OCI-LY3 (cell line): Measurements from ENCODE around the gene RAD51B.

Experiments used
- H2AFZ ChIP-seq: fragments of 200-600, 300-600 bp; shearing (Covaris generic); 2 replicates; pipeline ENCODE4 v1.6.0; 2014; ENCODE audit warnings: antibody characterized with exemption, low read depth, low read length
- H3K27ac ChIP-seq: fragments of 200-600, 300-600 bp; sonication (generic); 2 replicates; pipeline ENCODE4 v1.5.1; 2014; ENCODE audit warnings: mild to moderate bottlenecking, low read length, moderate library complexity, mixed read lengths
- H3K27me3 ChIP-seq: fragments of 200-600, 300-600 bp; sonication (generic); 2 replicates; pipeline ENCODE4 v1.6.1; 2014; ENCODE audit warnings: low read depth, low read length, mixed read lengths
- H3K36me3 ChIP-seq: fragments of 200-600, 300-600 bp; sonication (generic); replicated peaks from 2 replicates; pipeline ENCODE3; 2014; ENCODE audit warnings: low read depth, low read length, mixed read lengths
- H3K4me1 ChIP-seq: fragments of 300-600, 200-600 bp; sonication (generic); 2 replicates; pipeline ENCODE4 v1.6.1; 2014; ENCODE audit warnings: low read length, mixed read lengths
- H3K4me2 ChIP-seq: fragments of 200-600, 300-600 bp; sonication (generic); 2 replicates; pipeline ENCODE4 v1.6.1; 2014; ENCODE audit warnings: low read length, mixed read lengths
- H3K4me3 ChIP-seq: fragments of 300-600, 200-600 bp; sonication (generic); 2 replicates; pipeline ENCODE4 v1.5.1; 2014; ENCODE audit warnings: antibody characterized with exemption, mild to moderate bottlenecking, low read length, moderate library complexity
- H3K79me2 ChIP-seq: fragments of 300-600, 200-600 bp; shearing (Covaris generic); 2 replicates; pipeline ENCODE4 v1.6.1; 2014; ENCODE audit warnings: mild to moderate bottlenecking, low read length, mixed read lengths
- H3K9ac ChIP-seq: fragments of 300-600, 200-600 bp; shearing (Covaris generic); 2 replicates; pipeline ENCODE4 v1.6.0; 2014; ENCODE audit warnings: mild to moderate bottlenecking, low read length, moderate library complexity
- H3K9me3 ChIP-seq: fragments of 200-600, 300-600 bp; shearing (Covaris generic); 2 replicates; pipeline ENCODE4 v1.6.1; 2014; ENCODE audit warnings: low read length, mixed read lengths; ENCODE audit not compliant: insufficient read depth
- H4K20me1 ChIP-seq: fragments of 200-600, 300-600 bp; sonication (generic); 2 replicates; pipeline ENCODE4 v1.6.1; 2016; ENCODE audit warnings: low read length, mixed read lengths; ENCODE audit not compliant: insufficient read depth
- EZH2phosphoT487 ChIP-seq: fragments of 200-600 bp; shearing (Covaris generic); IDR thresholded peaks from 2 replicates; pipeline ENCODE4 v1.6.1; 2018; ENCODE audit warnings: antibody characterized with exemption, mixed run types, low read depth
- TF ChIP-seq, protein P1 (sequence below): fragments of 200-600, 300-600 bp; sonication (generic); IDR thresholded peaks from 2 replicates; pipeline ENCODE4 v1.5.1; 2014; ENCODE audit warnings: antibody characterized with exemption, low read length, low read depth

Gene RAD51B

DNA sequence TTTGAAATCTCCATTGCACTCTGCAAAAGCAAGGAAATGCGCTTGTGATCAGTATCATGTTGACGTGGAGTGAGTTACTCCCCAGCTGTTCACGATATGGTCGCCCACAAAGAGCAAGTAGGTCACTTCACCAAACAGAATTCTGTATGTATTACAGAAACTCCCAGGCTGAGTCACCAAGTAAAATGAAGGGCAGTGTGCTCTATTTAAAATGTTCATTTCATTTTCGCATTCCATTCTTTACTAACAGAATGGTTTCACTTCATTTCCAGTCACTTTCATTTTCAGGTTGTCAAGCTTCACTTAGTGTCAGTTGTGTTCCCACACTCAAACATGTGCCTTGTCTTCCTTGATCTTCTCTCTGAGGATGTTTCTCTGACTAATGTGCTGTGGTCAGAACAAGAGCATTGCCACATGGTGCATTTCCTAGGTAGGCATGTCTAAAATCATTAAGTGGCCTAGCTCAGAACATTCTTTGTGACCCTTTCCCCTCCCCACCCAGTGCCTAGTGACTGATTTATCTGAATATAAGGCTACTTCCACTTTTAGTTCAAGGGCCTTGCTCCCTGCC lies 391.2 kb downstream of the RAD51B start:
- peak overlapping the region; percentile 83 for H3K27ac ChIP-seq
- H4K20me1 ChIP-seq, result peaks cover 9% of the 10 kb centered on the region; the same call in 1 of the 2 replicates
- peak overlapping the region; percentile 87 for H3K4me2 ChIP-seq
- no peaks in the 10 kb centered on the region for H3K79me2 ChIP-seq
- peak overlapping the region; percentile 64 for H3K4me3 ChIP-seq
- no peaks in the 10 kb centered on the region for H3K27me3 ChIP-seq
- H2AFZ ChIP-seq, result no peak overlapping the region
- H3K9ac ChIP-seq, result peak overlapping the region; percentile 44; the same call in 1 of the 2 replicates
- peaks cover 3% of the 10 kb centered on the region for H3K36me3 ChIP-seq
- no peaks in the 10 kb centered on the region for H3K9me3 ChIP-seq
- peaks cover 42% of the 10 kb centered on the region for H3K4me1 ChIP-seq
- TF ChIP-seq EZH2phosphoT487, result no peak
- TF ChIP-seq, protein P1, sequence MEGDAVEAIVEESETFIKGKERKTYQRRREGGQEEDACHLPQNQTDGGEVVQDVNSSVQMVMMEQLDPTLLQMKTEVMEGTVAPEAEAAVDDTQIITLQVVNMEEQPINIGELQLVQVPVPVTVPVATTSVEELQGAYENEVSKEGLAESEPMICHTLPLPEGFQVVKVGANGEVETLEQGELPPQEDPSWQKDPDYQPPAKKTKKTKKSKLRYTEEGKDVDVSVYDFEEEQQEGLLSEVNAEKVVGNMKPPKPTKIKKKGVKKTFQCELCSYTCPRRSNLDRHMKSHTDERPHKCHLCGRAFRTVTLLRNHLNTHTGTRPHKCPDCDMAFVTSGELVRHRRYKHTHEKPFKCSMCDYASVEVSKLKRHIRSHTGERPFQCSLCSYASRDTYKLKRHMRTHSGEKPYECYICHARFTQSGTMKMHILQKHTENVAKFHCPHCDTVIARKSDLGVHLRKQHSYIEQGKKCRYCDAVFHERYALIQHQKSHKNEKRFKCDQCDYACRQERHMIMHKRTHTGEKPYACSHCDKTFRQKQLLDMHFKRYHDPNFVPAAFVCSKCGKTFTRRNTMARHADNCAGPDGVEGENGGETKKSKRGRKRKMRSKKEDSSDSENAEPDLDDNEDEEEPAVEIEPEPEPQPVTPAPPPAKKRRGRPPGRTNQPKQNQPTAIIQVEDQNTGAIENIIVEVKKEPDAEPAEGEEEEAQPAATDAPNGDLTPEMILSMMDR, result no peak

DNA sequence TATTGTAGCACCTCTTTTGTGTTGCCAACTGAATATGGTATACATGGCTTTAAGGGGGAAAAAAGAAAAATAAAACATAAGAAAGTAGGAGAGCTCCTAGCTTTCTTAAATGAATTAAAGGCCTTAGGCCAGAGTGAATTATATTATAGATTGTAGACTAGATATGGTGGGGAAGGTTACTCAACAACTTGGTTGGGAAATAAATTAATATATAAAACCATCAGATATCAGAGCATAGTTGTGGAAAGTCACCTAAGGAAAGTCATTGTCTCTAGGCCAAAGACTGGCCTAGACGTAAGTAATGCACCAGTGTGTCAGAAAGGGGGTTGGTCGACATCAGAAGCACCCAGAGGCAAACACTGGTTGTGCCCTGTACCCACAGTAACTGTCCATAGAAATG lies 391.8 kb downstream of the RAD51B start:
- peak overlapping the region; percentile 87 for H3K4me2 ChIP-seq
- peaks cover 3% of the 10 kb centered on the region for H3K36me3 ChIP-seq
- peaks cover 46% of the 10 kb centered on the region for H3K4me1 ChIP-seq
- H4K20me1 ChIP-seq, result peaks cover 9% of the 10 kb centered on the region; the same call in 1 of the 2 replicates
- peak overlapping the region; percentile 44 for H3K9ac ChIP-seq
- H3K4me3 ChIP-seq, result peak overlapping the region; percentile 35; the same call in 1 of the 2 replicates
- H3K79me2 ChIP-seq, result no peaks in the 10 kb centered on the region
- peak overlapping the region; percentile 83 for H3K27ac ChIP-seq
- H3K27me3 ChIP-seq, result no peaks in the 10 kb centered on the region
- no peak for TF ChIP-seq EZH2phosphoT487
- TF ChIP-seq, protein P1, result no peak
- H3K9me3 ChIP-seq, result no peaks in the 10 kb centered on the region
- H2AFZ ChIP-seq, result no peak overlapping the region

DNA sequence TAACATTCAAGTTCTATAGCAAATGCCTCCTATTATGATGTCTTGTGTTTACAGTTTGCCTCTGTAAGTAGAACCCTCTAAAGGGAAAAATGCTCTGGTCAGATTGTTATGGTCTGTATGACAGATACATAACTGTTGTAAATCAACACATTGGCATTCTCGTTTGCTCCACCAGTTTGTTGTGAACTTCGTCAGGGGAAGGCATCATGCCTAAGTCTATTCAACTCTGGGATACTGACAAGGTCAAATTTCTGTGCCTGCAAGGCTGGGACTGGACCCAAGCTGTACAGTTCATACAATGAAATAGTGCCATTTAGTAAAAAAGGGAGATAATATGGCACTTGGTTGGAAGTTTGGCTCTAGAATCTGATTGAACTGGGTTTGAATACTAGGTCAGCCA lies 392.3 kb downstream of the RAD51B start:
- no peaks in the 10 kb centered on the region for H3K9me3 ChIP-seq
- H3K27me3 ChIP-seq, result no peaks in the 10 kb centered on the region
- no peak overlapping the region for H3K4me3 ChIP-seq
- H3K36me3 ChIP-seq, result peaks cover 3% of the 10 kb centered on the region
- peaks cover 46% of the 10 kb centered on the region for H3K4me1 ChIP-seq
- H3K27ac ChIP-seq, result peak overlapping the region; percentile 83
- no peak overlapping the region for H2AFZ ChIP-seq
- peaks cover 9% of the 10 kb centered on the region; the same call in 1 of the 2 replicates for H4K20me1 ChIP-seq
- H3K4me2 ChIP-seq, result peak overlapping the region; percentile 87
- TF ChIP-seq EZH2phosphoT487, result no peak
- TF ChIP-seq, protein P1, result no peak
- H3K79me2 ChIP-seq, result no peaks in the 10 kb centered on the region
- no peak overlapping the region for H3K9ac ChIP-seq

DNA sequence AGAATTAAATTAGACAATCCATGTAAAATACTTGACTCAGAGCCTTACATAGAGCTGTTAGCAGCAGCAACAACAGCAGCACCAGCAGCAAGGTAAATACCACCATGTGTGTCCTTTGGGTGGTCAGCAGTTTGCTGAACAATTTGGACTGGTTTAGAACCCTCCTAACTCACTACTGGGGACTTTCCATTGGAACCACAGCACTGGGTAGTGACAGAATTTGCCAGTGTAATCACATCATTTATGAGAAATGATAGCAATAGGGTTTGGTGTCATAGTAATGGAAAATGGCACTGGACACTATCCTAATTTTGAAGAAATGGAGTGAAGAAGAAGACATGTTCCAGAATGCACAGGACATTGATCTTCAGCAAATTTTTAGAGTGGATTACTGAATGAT lies 392.8 kb downstream of the RAD51B start:
- Histone ChIP-seq H2AFZ (no peak overlapping the region), H3K27me3 (no peaks in the 10 kb centered on the region), H3K4me2 (no peak overlapping the region), H3K36me3 (peaks cover 3% of the 10 kb centered on the region), H3K9ac (no peak overlapping the region), H3K4me3 (no peak overlapping the region), H4K20me1 (peaks cover 9% of the 10 kb centered on the region; the same call in 1 of the 2 replicates), H3K9me3 (no peaks in the 10 kb centered on the region), H3K27ac (no peak overlapping the region), H3K79me2 (no peaks in the 10 kb centered on the region), H3K4me1 (peaks cover 46% of the 10 kb centered on the region)
- TF ChIP-seq, protein P1, result no peak
- no peak for TF ChIP-seq EZH2phosphoT487
